AG04450 (cell line): ENCODE measurements around the gene EVPLL. TPM values are rescaled to one million over a fixed set of nuclear protein-coding genes. Genes with fewer than 3 reads are reported as not detected.

Experiments
- CTCF ChIA-PET: fragments of 300-600, 350-600 bp; formaldehyde crosslinking; extraction: SDS; loops from one replicate; lab custom pipeline; 2022; ENCODE audit warnings: antibody characterized with exemption, inconsistent platforms; lab: Charles Lee
- POLR2A ChIA-PET: fragments of 350-600 bp; formaldehyde crosslinking; extraction: SDS; loops from one replicate; lab custom pipeline; 2021; ENCODE audit warnings: antibody characterized with exemption, inconsistent platforms; lab: Yijun Ruan, JAX
- DNase-seq: peaks from one replicate; pipeline ENCODE4 v3.0.0-alpha.2; 2011; ENCODE audit warnings: low read depth, low spot score
- H3K27ac ChIP-seq: one replicate; pipeline ENCODE4 v1.5.1; 2012; ENCODE audit warnings: low read depth, low read length, control low read depth
- H3K27me3 ChIP-seq: one replicate; pipeline ENCODE4 v1.6.0; 2012; ENCODE audit warnings: low read length; ENCODE audit not compliant: control insufficient read depth, insufficient read depth
- H3K4me3 ChIP-seq: 2 replicates; pipeline ENCODE4 v1.5.1; 2011; ENCODE audit warnings: mild to moderate bottlenecking, low read depth, low read length, control low read depth
- H3K9me3 ChIP-seq: 2 replicates; pipeline ENCODE4 v1.5.1; 2012; ENCODE audit warnings: low read length; ENCODE audit not compliant: control insufficient read depth, insufficient read depth
- polyA plus RNA-seq: library from polyadenylated mRNA; depleted of rRNA; stranded (reverse); fragments of >200 nt; gene quantifications from 2 replicates; pipeline ENCODE4 v1.2.3, GENCODE V29; 2011
- TF ChIP-seq, protein P1 (sequence below): IDR thresholded peaks from 2 replicates; pipeline ENCODE4 v1.5.1; 2011; ENCODE audit warnings: low read depth, low read length, control low read depth, inconsistent platforms

Gene EVPLL
- polyA plus RNA-seq, 1 experiment: not detected

DNA sequence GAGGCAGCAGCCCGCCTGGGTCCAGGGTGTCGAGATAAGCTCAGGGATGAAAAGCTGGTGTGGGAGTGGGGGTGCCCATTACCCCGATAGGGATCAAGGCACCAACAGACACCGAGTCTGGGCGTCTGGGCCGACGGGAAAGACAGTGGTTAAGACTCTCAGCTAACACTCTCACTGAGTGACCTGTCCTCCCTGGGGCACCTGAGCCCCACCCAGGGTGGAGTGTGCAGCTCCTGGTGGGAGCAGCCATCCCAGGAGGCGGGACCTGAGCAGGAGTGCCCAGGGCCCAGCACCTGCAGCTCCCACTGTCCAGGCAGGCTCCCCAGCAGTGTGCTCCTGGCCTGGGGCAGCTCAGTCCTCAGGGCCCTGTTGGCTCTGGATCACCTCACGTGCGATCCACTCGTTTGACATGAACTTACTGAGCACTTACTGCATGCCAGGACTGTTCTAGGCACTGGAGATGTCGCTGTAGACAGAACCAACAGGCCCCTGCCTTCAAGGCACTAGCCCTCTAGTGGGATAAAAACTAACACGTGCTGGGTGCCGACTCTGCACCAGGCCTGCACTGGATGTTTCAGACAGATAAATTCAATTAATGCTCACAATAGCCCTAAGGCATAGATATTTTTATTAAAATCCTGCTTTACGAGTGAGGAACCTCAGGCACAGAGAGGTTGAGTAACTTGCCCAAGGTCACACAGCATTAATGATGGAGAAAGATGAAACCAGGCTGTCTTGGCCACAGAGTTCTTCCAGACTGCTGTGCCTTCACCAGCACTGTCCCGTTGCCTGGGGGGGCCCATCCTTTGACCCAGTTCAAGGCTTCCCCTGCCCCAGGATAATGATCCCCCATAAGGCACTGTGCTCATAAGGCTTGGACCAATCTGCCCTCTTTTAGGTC is 1.9 kb downstream of the EVPLL start:
- POLR2A ChIA-PET: no interaction called here

DNA sequence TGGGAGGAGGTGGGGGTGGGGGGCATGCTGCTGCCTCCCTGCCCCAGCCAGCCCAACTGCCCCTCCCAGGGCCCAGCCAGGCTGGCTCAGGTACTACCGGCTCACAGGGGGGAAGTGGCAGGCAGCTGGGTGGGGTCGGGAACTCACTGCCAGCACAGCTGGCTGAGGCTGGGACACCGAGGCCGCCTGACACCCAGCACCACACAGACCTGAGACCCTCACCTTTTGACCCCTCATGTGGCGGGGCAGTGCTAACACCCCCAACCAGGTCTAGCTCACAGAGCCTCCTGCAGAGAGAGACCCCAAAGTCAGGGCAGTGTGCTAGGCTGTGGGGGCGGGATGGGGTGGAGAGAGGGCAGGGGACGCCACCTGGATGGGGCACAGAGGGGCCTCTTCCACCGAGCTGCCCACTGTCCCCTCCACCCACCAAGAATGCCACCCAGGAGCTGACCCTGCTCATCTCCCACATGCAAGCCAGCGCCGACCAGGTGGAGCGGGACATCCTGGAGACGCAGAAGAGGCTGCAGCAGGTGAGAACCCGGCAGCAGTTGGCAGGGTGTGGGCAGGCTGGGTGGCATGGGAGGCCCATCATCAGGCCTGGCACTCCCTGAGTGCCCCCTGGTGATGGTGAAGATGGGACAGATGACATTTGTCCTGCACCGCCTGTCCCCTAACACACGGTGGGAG is 3.0 kb downstream of the EVPLL start:
- no peak for DNase-seq
- CTCF ChIA-PET: no interaction called here
- H3K4me3 ChIP-seq: no peak overlapping the region
- peaks cover 32% of the 10 kb centered on the region for H3K27me3 ChIP-seq
- no peak overlapping the region for H3K27ac ChIP-seq
- H3K9me3 ChIP-seq: no peaks in the 10 kb centered on the region; the same call in 1 of the 2 replicates
- TF ChIP-seq, protein P1, sequence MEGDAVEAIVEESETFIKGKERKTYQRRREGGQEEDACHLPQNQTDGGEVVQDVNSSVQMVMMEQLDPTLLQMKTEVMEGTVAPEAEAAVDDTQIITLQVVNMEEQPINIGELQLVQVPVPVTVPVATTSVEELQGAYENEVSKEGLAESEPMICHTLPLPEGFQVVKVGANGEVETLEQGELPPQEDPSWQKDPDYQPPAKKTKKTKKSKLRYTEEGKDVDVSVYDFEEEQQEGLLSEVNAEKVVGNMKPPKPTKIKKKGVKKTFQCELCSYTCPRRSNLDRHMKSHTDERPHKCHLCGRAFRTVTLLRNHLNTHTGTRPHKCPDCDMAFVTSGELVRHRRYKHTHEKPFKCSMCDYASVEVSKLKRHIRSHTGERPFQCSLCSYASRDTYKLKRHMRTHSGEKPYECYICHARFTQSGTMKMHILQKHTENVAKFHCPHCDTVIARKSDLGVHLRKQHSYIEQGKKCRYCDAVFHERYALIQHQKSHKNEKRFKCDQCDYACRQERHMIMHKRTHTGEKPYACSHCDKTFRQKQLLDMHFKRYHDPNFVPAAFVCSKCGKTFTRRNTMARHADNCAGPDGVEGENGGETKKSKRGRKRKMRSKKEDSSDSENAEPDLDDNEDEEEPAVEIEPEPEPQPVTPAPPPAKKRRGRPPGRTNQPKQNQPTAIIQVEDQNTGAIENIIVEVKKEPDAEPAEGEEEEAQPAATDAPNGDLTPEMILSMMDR: no peak
- POLR2A ChIA-PET: no interaction called here

More for the DNA sequence above, 1.9 kb downstream of the EVPLL start:
- peaks cover 29% of the 10 kb centered on the region for H3K27me3 ChIP-seq
- TF ChIP-seq, protein P1: no peak
- H3K4me3 ChIP-seq: no peak overlapping the region
- H3K27ac ChIP-seq: no peak overlapping the region
- H3K9me3 ChIP-seq: peaks cover 3% of the 10 kb centered on the region
- no peak for DNase-seq
- CTCF ChIA-PET: no interaction called here

DNA sequence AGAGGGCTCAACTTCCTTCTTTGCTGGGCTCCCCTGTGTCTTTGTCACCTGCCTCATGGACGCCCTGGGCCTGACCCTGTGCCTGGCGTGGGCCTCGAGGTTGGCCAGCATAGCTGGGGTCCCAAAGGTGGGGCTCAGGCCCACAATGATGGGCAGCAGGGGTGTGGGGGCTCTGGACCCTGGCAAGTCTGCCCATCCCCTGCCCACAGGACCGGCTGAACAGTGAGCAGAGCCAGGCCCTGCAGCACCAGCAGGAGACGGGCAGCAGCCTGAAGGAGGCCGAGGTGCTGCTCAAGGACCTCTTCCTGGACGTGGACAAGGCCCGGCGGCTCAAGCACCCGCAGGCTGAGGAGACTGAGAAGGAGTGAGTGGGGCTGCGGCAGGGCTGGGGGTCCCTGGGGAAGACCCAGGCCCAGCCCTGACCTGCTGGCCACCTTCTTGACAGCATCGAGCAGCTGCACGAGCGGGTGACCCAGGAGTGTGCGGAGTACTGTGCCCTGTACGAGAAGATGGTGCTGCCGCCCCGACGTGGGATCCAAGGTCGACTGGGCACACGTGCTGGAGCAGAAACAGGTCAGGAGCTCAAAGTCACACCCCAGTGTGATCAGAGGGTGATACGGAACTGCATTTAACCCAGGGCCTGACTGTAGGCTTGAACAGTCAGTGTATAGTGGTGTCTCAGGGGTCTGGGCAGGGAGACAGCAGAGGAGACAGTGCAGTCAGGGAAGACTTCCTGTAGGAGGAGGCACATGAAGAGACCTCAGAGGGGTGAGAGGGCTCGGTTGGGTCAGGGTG is 3.8 kb downstream of the EVPLL start:
- no peaks in the 10 kb centered on the region; the same call in 1 of the 2 replicates for H3K9me3 ChIP-seq
- TF ChIP-seq, protein P1: no peak
- H3K4me3 ChIP-seq: no peak overlapping the region
- H3K27me3 ChIP-seq: peaks cover 32% of the 10 kb centered on the region
- no peak for DNase-seq
- CTCF ChIA-PET: no interaction called here
- POLR2A ChIA-PET: no interaction called here
- H3K27ac ChIP-seq: no peak overlapping the region

DNA sequence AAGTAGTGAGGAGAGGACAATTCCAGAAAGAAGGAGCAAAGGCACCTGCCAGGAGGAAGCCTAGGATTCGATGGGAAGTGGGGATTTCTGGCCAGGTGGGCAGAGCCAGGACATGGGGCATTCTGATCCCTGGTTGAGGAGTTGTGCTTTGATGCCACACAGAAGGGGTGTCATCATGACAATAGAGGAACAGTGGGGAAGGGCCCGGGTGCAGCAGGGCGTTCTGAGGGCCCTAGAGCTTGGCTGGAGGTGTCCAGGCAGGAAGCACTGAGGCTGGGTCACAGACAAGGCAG is 4.3 kb downstream of the EVPLL start:
- H3K27ac ChIP-seq: no peak overlapping the region
- ChIA-PET CTCF (no interaction called here), POLR2A (no interaction called here)
- H3K27me3 ChIP-seq: peaks cover 32% of the 10 kb centered on the region
- TF ChIP-seq, protein P1: no peak
- no peaks in the 10 kb centered on the region; the same call in 1 of the 2 replicates for H3K9me3 ChIP-seq
- no peak overlapping the region for H3K4me3 ChIP-seq
- DNase-seq: no peak
